Measurements from ENCODE around the gene MARK4.
"Not testable (repeated sequence)": the region's sequence is repeated elsewhere in the genome, so short reads cannot be mapped to it uniquely, and the experiment has no call there.

DNA sequence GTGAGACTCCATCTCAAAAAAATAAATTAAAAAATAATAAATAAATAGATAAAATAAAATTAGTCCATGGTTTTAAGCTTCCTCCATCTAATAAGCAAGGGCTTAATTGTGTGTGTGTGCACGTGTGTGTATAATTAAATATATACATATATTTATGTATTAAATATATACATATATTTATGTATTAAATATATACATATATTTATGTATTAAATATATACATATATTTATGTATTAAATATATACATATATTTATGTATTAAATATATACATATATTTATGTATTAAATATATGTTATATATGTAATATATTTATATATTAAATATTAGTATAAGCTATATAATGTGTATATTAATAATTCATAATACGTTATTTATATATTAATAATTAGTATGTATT, 22.0 kb upstream of the MARK4 start:
- TF ChIP-seq POLR2A (IDR thresholded peaks at IDR 0.05; ENCODE audit: low read length); GATA1 (IDR thresholded peaks at IDR 0.05; ENCODE audit: low read depth, low read length): not testable (repeated sequence)

All from erythroblast (primary cell).